Measurements from ENCODE around the gene VPS13D.
A peak's percentile ranks its signal among the peaks of the same experiment; 100 is the strongest.
"Not testable (repeated sequence)": the region's sequence is repeated elsewhere in the genome, so short reads cannot be mapped to it uniquely, and the experiment has no call there.

The VPS13D gene

GRCh38 chr1:12518931-12519692, 289.3 kb downstream of the VPS13D start:
- DNase-seq (ENCODE audit: low read depth) = peak; percentile 59

- DNase-seq (ENCODE audit: low read depth) = no peak
Measured at GRCh38 chr1:12519693-12520364, 290.0 kb downstream of the VPS13D start.

GRCh38 chr1:12521096-12521495, 291.3 kb downstream of the VPS13D start:
- no peak for DNase-seq (ENCODE audit: low read depth)

GRCh38 chr1:12522780-12523179, 292.9 kb downstream of the VPS13D start:
- not testable (repeated sequence) for DNase-seq (ENCODE audit: low read depth)

- DNase-seq (ENCODE audit: low read depth) = no peak
Measured at GRCh38 chr1:12524266-12524665, 294.4 kb downstream of the VPS13D start.

GRCh38 chr1:12525311-12526181, 295.7 kb downstream of the VPS13D start:
- no peak for DNase-seq (ENCODE audit: low read depth)

- no peak for DNase-seq (ENCODE audit: low read depth)
Measured at GRCh38 chr1:12527564-12527963, 297.7 kb downstream of the VPS13D start.

GRCh38 chr1:12528021-12528852, 298.4 kb downstream of the VPS13D start:
- DNase-seq (ENCODE audit: low read depth) = no peak

GRCh38 chr1:12529640-12530174, 299.9 kb downstream of the VPS13D start:
- DNase-seq (ENCODE audit: low read depth) = no peak

- no peak for DNase-seq (ENCODE audit: low read depth)
Measured at GRCh38 chr1:12530462-12531178, 300.8 kb downstream of the VPS13D start.

GRCh38 chr1:12531179-12531499, 301.3 kb downstream of the VPS13D start:
- DNase-seq (ENCODE audit: low read depth) = no peak

- no peak for DNase-seq (ENCODE audit: low read depth)
Measured at GRCh38 chr1:12532405-12533315, 302.8 kb downstream of the VPS13D start.

- no peak for DNase-seq (ENCODE audit: low read depth)
Measured at GRCh38 chr1:12536023-12536639, 306.3 kb downstream of the VPS13D start.

GRCh38 chr1:12537294-12537693, 307.5 kb downstream of the VPS13D start:
- DNase-seq (ENCODE audit: low read depth) = no peak

- DNase-seq (ENCODE audit: low read depth) = no peak
Measured at GRCh38 chr1:12537906-12538461, 308.2 kb downstream of the VPS13D start.

- not testable (repeated sequence) for DNase-seq (ENCODE audit: low read depth)
Measured at GRCh38 chr1:12538536-12538935, 308.7 kb downstream of the VPS13D start.

GRCh38 chr1:12539320-12539704, 309.5 kb downstream of the VPS13D start:
- DNase-seq (ENCODE audit: low read depth) = no peak

GRCh38 chr1:12539705-12540579, 310.1 kb downstream of the VPS13D start:
- DNase-seq (ENCODE audit: low read depth) = no peak

Data from activated T-cell treated with anti-CD3 and anti-CD28 coated beads for 48 hours (primary cell).